ENCODE measurements around the gene LDLRAD4.

LDLRAD4 gene

GRCh38 chr18:13578400-13578799, 359.8 kb downstream of the LDLRAD4 start:
- no peak for DNase-seq
- intact Hi-C loops (cut with DNase I): no loop called here

- intact Hi-C loops (cut with DNase I): no loop called here
- DNase-seq: peak in 1 of 42 donors; percentile 17
These were observed 361.3 kb downstream of the LDLRAD4 start for GRCh38 chr18:13579874-13580273.

GRCh38 chr18:13580351-13580750, 361.8 kb downstream of the LDLRAD4 start:
- intact Hi-C loops (cut with DNase I): no loop called here
- DNase-seq: peak in 23 of 42 donors; percentile 39 to 78 (median 50)

- DNase-seq: peak in 2 of 42 donors; percentile 15 to 26
- intact Hi-C loops (cut with DNase I): no loop called here
These were observed 362.4 kb downstream of the LDLRAD4 start for GRCh38 chr18:13580991-13581390.

- intact Hi-C loops (cut with DNase I): no loop called here
- DNase-seq: peak in 3 of 42 donors; percentile 15 to 36 (median 31)
These were observed 363.1 kb downstream of the LDLRAD4 start for GRCh38 chr18:13581496-13582177.

- intact Hi-C loops (cut with DNase I): no loop called here
- peak in 21 of 42 donors; percentile 37 to 76 (median 56) for DNase-seq
These were observed 363.7 kb downstream of the LDLRAD4 start for GRCh38 chr18:13582178-13582670.

GRCh38 chr18:13583576-13584550, 365.3 kb downstream of the LDLRAD4 start:
- peak in 3 of 42 donors; percentile 17 to 61 (median 26) for DNase-seq
- intact Hi-C loops (cut with DNase I): no loop called here

- intact Hi-C loops (cut with DNase I): no loop called here
- DNase-seq: peak in 3 of 42 donors; percentile 16 to 35 (median 20)
These were observed 366.3 kb downstream of the LDLRAD4 start for GRCh38 chr18:13584825-13585224.

- intact Hi-C loops (cut with DNase I): no loop called here
These were observed 367.0 kb downstream of the LDLRAD4 start for GRCh38 chr18:13585379-13586153.

GRCh38 chr18:13587001-13587400, 368.4 kb downstream of the LDLRAD4 start:
- intact Hi-C loops (cut with DNase I): no loop called here

More at GRCh38 chr18:13585379-13586153, 367.0 kb downstream of the LDLRAD4 start:
- DNase-seq: peak in 1 of 42 donors; percentile 26

GRCh38 chr18:13587477-13587876, 368.9 kb downstream of the LDLRAD4 start:
- intact Hi-C loops (cut with DNase I): no loop called here
- peak in 3 of 42 donors; percentile 11 to 37 (median 16) for DNase-seq

More at GRCh38 chr18:13587001-13587400, 368.4 kb downstream of the LDLRAD4 start:
- DNase-seq: peak in 3 of 42 donors; percentile 17 to 37 (median 31)

- DNase-seq: peak in 2 of 42 donors; percentile 17 to 29
- intact Hi-C loops (cut with DNase I): no loop called here
These were observed 369.4 kb downstream of the LDLRAD4 start for GRCh38 chr18:13587937-13588336.

GRCh38 chr18:13589316-13589715, 370.8 kb downstream of the LDLRAD4 start:
- intact Hi-C loops (cut with DNase I): no loop called here
- peak in 2 of 42 donors; percentile 12 to 17 for DNase-seq

GRCh38 chr18:13589943-13590342, 371.4 kb downstream of the LDLRAD4 start:
- DNase-seq: peak in 2 of 42 donors; percentile 14 to 24
- intact Hi-C loops (cut with DNase I): no loop called here

- intact Hi-C loops (cut with DNase I): no loop called here
These were observed 373.7 kb downstream of the LDLRAD4 start for GRCh38 chr18:13592246-13592645.

GRCh38 chr18:13594551-13594950, 376.0 kb downstream of the LDLRAD4 start:
- no peak for DNase-seq
- intact Hi-C loops (cut with DNase I): no loop called here

More at GRCh38 chr18:13592246-13592645, 373.7 kb downstream of the LDLRAD4 start:
- no peak for DNase-seq

GRCh38 chr18:13597068-13597467, 378.5 kb downstream of the LDLRAD4 start:
- intact Hi-C loops (cut with DNase I): no loop called here
- DNase-seq: no peak

GRCh38 chr18:13598591-13598990, 380.0 kb downstream of the LDLRAD4 start:
- no peak for DNase-seq
- intact Hi-C loops (cut with DNase I): no loop called here

- intact Hi-C loops (cut with DNase I): no loop called here
- DNase-seq: no peak
These were observed 380.5 kb downstream of the LDLRAD4 start for GRCh38 chr18:13599031-13599430.
